ENCODE results near the gene ORC4. TPM values are rescaled to one million over a fixed set of nuclear protein-coding genes. Genes with fewer than 3 reads are reported as not detected.

Gene ORC4
- total and polyA plus RNA-seq, 2 of the 8 experiments (the other 6 are each of a cell fraction or from before 2014, with no cell fraction given), result 22.7 to 63.7 TPM

GRCh38 chr2:147886136-147886535, 134.4 kb downstream of the ORC4 start:
- Histone ChIP-seq H4K20me1 (replicated peaks in 1 of 2; ENCODE audit: control insufficient read depth in 1 of 2, insufficient read depth in 2 of 2, low read length in 2 of 2) (peaks cover 0 to 2% of the 10 kb centered on the region in 2 experiments), H3K4me1 (replicated peaks in 1 of 4; ENCODE audit: control insufficient read depth in 3 of 4, insufficient read depth in 4 of 4, low read length in 3 of 4) (peaks cover 0 to 4% (median 0%) of the 10 kb centered on the region in 4 experiments; a peak in 1 of 7 replicates), H3K9me3 (ENCODE audit: insufficient read depth in 2 of 2, low read depth in 1 of 2, low read length in 1 of 2) (no peaks in the 10 kb centered on the region), H2BK120ac (replicated peaks; ENCODE audit: low read depth, low read length) (no peak overlapping the region), H3K18ac (ENCODE audit: extremely low read depth, low read length) (no peak overlapping the region), H3K36me3 (ENCODE audit: control insufficient read depth in 2 of 4, insufficient read depth in 4 of 4, low read length in 3 of 4) (no peaks in the 10 kb centered on the region), H3K27me3 (replicated peaks in 1 of 4; ENCODE audit: control insufficient read depth in 3 of 4, extremely low read depth in 1 of 4, insufficient read depth in 3 of 4, low read length in 3 of 4) (no peaks in the 10 kb centered on the region), H3K4me2 (ENCODE audit: insufficient read depth in 1 of 2, low read depth in 2 of 2, low read length in 2 of 2) (no peak overlapping the region), H2BK20ac (ENCODE audit: low read length) (no peak overlapping the region), H2BK15ac (ENCODE audit: low read length) (no peak overlapping the region), H3K14ac (ENCODE audit: insufficient read length) (no peak overlapping the region), H3K27ac (ENCODE audit: low read depth, low read length) (no peak overlapping the region), H4K91ac (replicated peaks; ENCODE audit: insufficient read length, low read length) (no peak overlapping the region), H2AK5ac (ENCODE audit: low read depth, low read length) (no peak overlapping the region), H2AFZ (ENCODE audit: low read length) (no peak overlapping the region), H3K56ac (replicated peaks; ENCODE audit: insufficient read length, low read depth, low read length) (no peak overlapping the region), H2BK12ac (ENCODE audit: low read depth, low read length) (no peak overlapping the region), H4K5ac (ENCODE audit: insufficient read length, low read depth, low read length) (no peak overlapping the region), H3K23me2 (ENCODE audit: low read depth, low read length) (no peaks in the 10 kb centered on the region; the same call in 1 of the 2 replicates), H3K79me1 (ENCODE audit: low read depth, low read length) (no peaks in the 10 kb centered on the region), H3K9ac (replicated peaks in 1 of 4; ENCODE audit: extremely low read depth in 1 of 4, low read depth in 3 of 4, low read length in 3 of 4) (no peak overlapping the region), H4K8ac (ENCODE audit: extremely low read depth, insufficient read depth, low read length) (no peak overlapping the region), H2BK5ac (ENCODE audit: low read depth, low read length) (no peak overlapping the region), H3K4ac (replicated peaks; ENCODE audit: insufficient read length, low read depth, low read length) (no peak overlapping the region), H3K4me3 (ENCODE audit: extremely low read depth in 1 of 4, insufficient read depth in 2 of 4, low read depth in 3 of 4, low read length in 4 of 4) (no peak overlapping the region), H3K79me2 (ENCODE audit: control insufficient read depth in 1 of 2, insufficient read depth in 2 of 2, low read length in 2 of 2) (peaks cover 0 to 98% of the 10 kb centered on the region in 2 experiments; a peak in 2 of 4 replicates), H3K23ac (ENCODE audit: insufficient read length) (no peak overlapping the region)
- 98% methylated on average over 2 of the region's 2 CpGs; no CpG with 5 or more reads in 1 of the 2 experiments for WGBS, 2 experiments (ENCODE audit: extremely low coverage in 1 of 2, insufficient coverage in 1 of 2, insufficient read length in 1 of 2, insufficient replicate concordance in 2 of 2, low coverage in 1 of 2, low lambda C conversion rate in 2 of 2, missing lambda C conversion rate in 1 of 2)
- POLR2A ChIA-PET (ENCODE audit: partially characterized antibody), result no interaction called here
- DNase-seq (ENCODE audit: low read depth in 1 of 2, low spot score in 2 of 2) (no peak), FAIRE-seq (no peak)
- CTCF ChIA-PET (ENCODE audit: partially characterized antibody), result no interaction called here
- TF ChIP-seq BRCA1 (IDR thresholded peaks at IDR 0.05; ENCODE audit: low read depth, low read length), result no peak
- TF ChIP-seq RBBP5 (IDR thresholded peaks at IDR 0.05; ENCODE audit: borderline replicate concordance, low read depth, low read length), result no peak
- no peak for TF ChIP-seq CTCF (IDR thresholded peaks at IDR 0.05; ENCODE audit: control extremely low read depth in 1 of 3, insufficient read depth in 1 of 3, low read depth in 1 of 3, low read length in 3 of 3)
- no peak for TF ChIP-seq GTF2F1 (IDR thresholded peaks at IDR 0.05; ENCODE audit: borderline replicate concordance, low read depth, low read length)
- TF ChIP-seq CTBP2 (IDR thresholded peaks at IDR 0.05; ENCODE audit: borderline replicate concordance, insufficient read depth, insufficient read length, low read length), result no peak
- no peak for TF ChIP-seq TAF1 (IDR thresholded peaks at IDR 0.05; ENCODE audit: low read depth, low read length)
- no peak for TF ChIP-seq JUN (IDR thresholded peaks at IDR 0.05; ENCODE audit: low read depth, low read length)
- no peak for TF ChIP-seq POLR2AphosphoS5 (IDR thresholded peaks at IDR 0.05; ENCODE audit: low read depth, low read length)
- TF ChIP-seq GABPA (IDR thresholded peaks at IDR 0.05; ENCODE audit: borderline replicate concordance, insufficient read depth, low read length), result no peak
- no peak for TF ChIP-seq YY1 (IDR thresholded peaks at IDR 0.05; ENCODE audit: low read depth, low read length)
- no peak for TF ChIP-seq CREB1 (IDR thresholded peaks at IDR 0.05)
- no peak for TF ChIP-seq TEAD4 (IDR thresholded peaks at IDR 0.05; ENCODE audit: low read depth, low read length)

Data from H1 (cell line).